ENCODE measurements around the gene HPGD.

HPGD gene

DNA sequence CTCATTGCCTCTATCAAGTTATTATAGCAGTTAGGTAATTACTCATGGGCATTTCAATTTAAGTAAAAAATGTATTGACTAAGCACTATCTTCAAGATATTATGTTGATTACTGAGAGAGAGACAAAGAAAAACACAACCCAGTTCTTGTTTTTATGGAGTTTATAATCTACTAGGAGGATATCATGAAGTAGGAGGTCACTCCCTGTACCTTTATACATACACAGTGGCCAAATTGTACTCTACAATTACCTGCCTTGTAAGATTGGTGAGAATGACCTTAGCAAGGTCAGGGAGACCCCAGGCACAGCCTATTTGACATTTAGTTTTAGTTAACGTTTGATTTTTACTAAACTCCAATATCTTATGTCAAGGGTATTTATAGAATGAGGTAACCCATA, 5.5 kb downstream of the HPGD start:
- Histone ChIP-seq H2AFZ (ENCODE audit: low read length) (no peak overlapping the region), H3K9me3 (ENCODE audit: low read length) (no peaks in the 10 kb centered on the region), H3K36me3 (ENCODE audit: insufficient read depth, low read length) (no peaks in the 10 kb centered on the region), H3F3A (ENCODE audit: insufficient read depth, low read length) (no peaks in the 10 kb centered on the region), H3K4me2 (ENCODE audit: low read length) (no peak overlapping the region), H3K27ac (ENCODE audit: low read depth, low read length, poor library complexity, severe bottlenecking) (no peak overlapping the region), H4K20me1 (ENCODE audit: insufficient read depth, low read length) (no peaks in the 10 kb centered on the region), H3K9me2 (ENCODE audit: low read depth, low read length) (no peaks in the 10 kb centered on the region), H3K4me3 (ENCODE audit: low read depth, low read length, poor library complexity, severe bottlenecking) (no peak overlapping the region), H3K79me2 (ENCODE audit: insufficient read depth, low read length) (no peaks in the 10 kb centered on the region), H3K9ac (ENCODE audit: low read length) (no peak overlapping the region), H3K4me1 (ENCODE audit: insufficient read depth, low read length, severe bottlenecking) (peaks cover 5% of the 10 kb centered on the region), H3K27me3 (ENCODE audit: insufficient read depth, low read length) (no peaks in the 10 kb centered on the region)
- TF ChIP-seq, protein P1, sequence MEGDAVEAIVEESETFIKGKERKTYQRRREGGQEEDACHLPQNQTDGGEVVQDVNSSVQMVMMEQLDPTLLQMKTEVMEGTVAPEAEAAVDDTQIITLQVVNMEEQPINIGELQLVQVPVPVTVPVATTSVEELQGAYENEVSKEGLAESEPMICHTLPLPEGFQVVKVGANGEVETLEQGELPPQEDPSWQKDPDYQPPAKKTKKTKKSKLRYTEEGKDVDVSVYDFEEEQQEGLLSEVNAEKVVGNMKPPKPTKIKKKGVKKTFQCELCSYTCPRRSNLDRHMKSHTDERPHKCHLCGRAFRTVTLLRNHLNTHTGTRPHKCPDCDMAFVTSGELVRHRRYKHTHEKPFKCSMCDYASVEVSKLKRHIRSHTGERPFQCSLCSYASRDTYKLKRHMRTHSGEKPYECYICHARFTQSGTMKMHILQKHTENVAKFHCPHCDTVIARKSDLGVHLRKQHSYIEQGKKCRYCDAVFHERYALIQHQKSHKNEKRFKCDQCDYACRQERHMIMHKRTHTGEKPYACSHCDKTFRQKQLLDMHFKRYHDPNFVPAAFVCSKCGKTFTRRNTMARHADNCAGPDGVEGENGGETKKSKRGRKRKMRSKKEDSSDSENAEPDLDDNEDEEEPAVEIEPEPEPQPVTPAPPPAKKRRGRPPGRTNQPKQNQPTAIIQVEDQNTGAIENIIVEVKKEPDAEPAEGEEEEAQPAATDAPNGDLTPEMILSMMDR (IDR thresholded peaks at IDR 0.05; ENCODE audit: low read length), result no peak
- no peak for TF ChIP-seq EZH2 (IDR thresholded peaks at IDR 0.05; ENCODE audit: borderline replicate concordance, low read length)

DNA sequence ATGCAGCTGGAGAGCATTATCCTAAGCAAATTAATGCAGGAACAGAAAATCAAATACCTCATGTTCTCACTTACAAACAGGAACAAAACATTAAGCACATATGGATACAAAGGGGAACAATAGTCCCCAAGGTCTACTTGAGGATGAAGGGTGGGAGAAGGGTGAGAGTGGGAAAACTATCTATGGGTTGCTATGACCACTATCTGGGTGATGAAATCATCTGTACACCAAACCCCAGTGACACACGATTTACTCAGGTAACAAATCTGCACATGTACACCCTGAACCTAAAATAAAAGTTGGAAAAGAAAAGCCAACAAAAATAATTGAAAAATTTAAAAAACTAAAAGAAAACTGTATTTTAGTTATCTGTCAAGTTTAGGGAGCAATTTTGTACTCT, 5.9 kb downstream of the HPGD start:
- H4K20me1 ChIP-seq (ENCODE audit: insufficient read depth, low read length), result no peaks in the 10 kb centered on the region
- H3K79me2 ChIP-seq (ENCODE audit: insufficient read depth, low read length), result no peaks in the 10 kb centered on the region
- no peak overlapping the region for H3K9ac ChIP-seq (ENCODE audit: low read length)
- no peak for TF ChIP-seq EZH2 (IDR thresholded peaks at IDR 0.05; ENCODE audit: borderline replicate concordance, low read length)
- TF ChIP-seq, protein P1 (IDR thresholded peaks at IDR 0.05; ENCODE audit: low read length), result no peak
- H3K9me2 ChIP-seq (ENCODE audit: low read depth, low read length), result no peaks in the 10 kb centered on the region
- no peak overlapping the region for H3K27ac ChIP-seq (ENCODE audit: low read depth, low read length, poor library complexity, severe bottlenecking)
- H3K27me3 ChIP-seq (ENCODE audit: insufficient read depth, low read length), result no peaks in the 10 kb centered on the region
- no peak overlapping the region for H3K4me2 ChIP-seq (ENCODE audit: low read length)
- H3K4me1 ChIP-seq (ENCODE audit: insufficient read depth, low read length, severe bottlenecking), result peaks cover under 1% of the 10 kb centered on the region
- H3F3A ChIP-seq (ENCODE audit: insufficient read depth, low read length), result no peaks in the 10 kb centered on the region
- no peak overlapping the region for H3K4me3 ChIP-seq (ENCODE audit: low read depth, low read length, poor library complexity, severe bottlenecking)
- H3K36me3 ChIP-seq (ENCODE audit: insufficient read depth, low read length), result no peaks in the 10 kb centered on the region
- H2AFZ ChIP-seq (ENCODE audit: low read length), result no peak overlapping the region
- H3K9me3 ChIP-seq (ENCODE audit: low read length), result no peaks in the 10 kb centered on the region

DNA sequence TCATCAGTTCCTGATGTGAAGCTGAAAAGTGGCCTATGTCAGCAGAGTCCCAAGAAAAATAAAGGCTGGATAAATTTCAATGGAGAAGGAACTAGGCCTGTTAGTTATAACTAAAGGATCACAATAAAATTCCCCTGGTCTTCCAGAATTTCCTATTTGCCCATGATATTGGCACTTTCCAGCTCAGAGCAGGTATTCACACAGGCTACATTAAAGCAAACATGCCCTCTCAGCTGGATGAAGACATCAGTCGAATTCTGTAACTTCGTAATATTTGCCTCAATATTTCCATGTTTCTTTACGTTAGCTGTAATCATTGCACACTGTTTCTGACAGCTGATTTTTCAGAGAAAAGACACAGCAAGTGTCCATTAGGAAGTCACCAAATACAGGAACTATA, 9.5 kb downstream of the HPGD start:
- Histone ChIP-seq H3K27me3 (ENCODE audit: insufficient read depth, low read length) (no peaks in the 10 kb centered on the region), H3K4me3 (ENCODE audit: low read depth, low read length, poor library complexity, severe bottlenecking) (no peak overlapping the region), H3K4me1 (ENCODE audit: insufficient read depth, low read length, severe bottlenecking) (no peaks in the 10 kb centered on the region), H2AFZ (ENCODE audit: low read length) (no peak overlapping the region), H3K79me2 (ENCODE audit: insufficient read depth, low read length) (no peaks in the 10 kb centered on the region), H3K9me2 (ENCODE audit: low read depth, low read length) (no peaks in the 10 kb centered on the region), H3K9me3 (ENCODE audit: low read length) (no peaks in the 10 kb centered on the region), H3K4me2 (ENCODE audit: low read length) (no peak overlapping the region), H4K20me1 (ENCODE audit: insufficient read depth, low read length) (no peaks in the 10 kb centered on the region), H3K9ac (ENCODE audit: low read length) (no peak overlapping the region), H3F3A (ENCODE audit: insufficient read depth, low read length) (no peaks in the 10 kb centered on the region), H3K36me3 (ENCODE audit: insufficient read depth, low read length) (no peaks in the 10 kb centered on the region), H3K27ac (ENCODE audit: low read depth, low read length, poor library complexity, severe bottlenecking) (no peak overlapping the region)
- TF ChIP-seq EZH2 (IDR thresholded peaks at IDR 0.05; ENCODE audit: borderline replicate concordance, low read length), result no peak
- TF ChIP-seq, protein P1 (IDR thresholded peaks at IDR 0.05; ENCODE audit: low read length), result no peak
